AG04450 (cell line): ENCODE results near the gene MEIKIN. TPM values are rescaled to one million over a fixed set of nuclear protein-coding genes. Genes with fewer than 3 reads are reported as not detected.

Experiments used
- CTCF ChIA-PET: fragments of 300-600, 350-600 bp; formaldehyde crosslinking; extraction: SDS; loops from one replicate; lab custom pipeline; 2022; ENCODE audit warnings: antibody characterized with exemption, inconsistent platforms; lab: Charles Lee
- POLR2A ChIA-PET: fragments of 350-600 bp; formaldehyde crosslinking; extraction: SDS; loops from one replicate; lab custom pipeline; 2021; ENCODE audit warnings: antibody characterized with exemption, inconsistent platforms; lab: Yijun Ruan, JAX
- DNase-seq: peaks from one replicate; pipeline ENCODE4 v3.0.0-alpha.2; 2011; ENCODE audit warnings: low read depth, low spot score
- H3K27ac ChIP-seq: one replicate; pipeline ENCODE4 v1.5.1; 2012; ENCODE audit warnings: low read depth, low read length, control low read depth
- H3K27me3 ChIP-seq: one replicate; pipeline ENCODE4 v1.6.0; 2012; ENCODE audit warnings: low read length; ENCODE audit not compliant: control insufficient read depth, insufficient read depth
- H3K4me3 ChIP-seq: 2 replicates; pipeline ENCODE4 v1.5.1; 2011; ENCODE audit warnings: mild to moderate bottlenecking, low read depth, low read length, control low read depth
- H3K9me3 ChIP-seq: 2 replicates; pipeline ENCODE4 v1.5.1; 2012; ENCODE audit warnings: low read length; ENCODE audit not compliant: control insufficient read depth, insufficient read depth
- CTCF ChIP-seq: IDR thresholded peaks from 2 replicates; pipeline ENCODE4 v1.5.1; 2011; ENCODE audit warnings: low read depth, low read length, control low read depth, inconsistent platforms
- polyA plus RNA-seq: library from polyadenylated mRNA; depleted of rRNA; stranded (reverse); fragments of >200 nt; gene quantifications from 2 replicates; pipeline ENCODE4 v1.2.3, GENCODE V29; 2011

Gene MEIKIN
- polyA plus RNA-seq, 1 experiment = not detected

- no peak for DNase-seq
- Histone ChIP-seq H3K4me3 (no peak overlapping the region), H3K9me3 (peaks cover 6% of the 10 kb centered on the region; the same call in 1 of the 2 replicates), H3K27me3 (no peaks in the 10 kb centered on the region), H3K27ac (no peak overlapping the region)
- ChIA-PET CTCF (no interaction called here), POLR2A (interaction anchor here (0.6 kb wide), 1 partner anchor 47 kb away, joined by 4 read pairs; no protein-coding TSS in a partner anchor)
- TF ChIP-seq CTCF = no peak
Observed at GRCh38 chr5:131767891-131768290, 177.6 kb downstream of the MEIKIN start.

GRCh38 chr5:131766689-131767088, 178.8 kb downstream of the MEIKIN start:
- POLR2A ChIA-PET = no interaction called here

GRCh38 chr5:131765261-131765660, 180.2 kb downstream of the MEIKIN start:
- no peak for TF ChIP-seq CTCF
- Histone ChIP-seq H3K27ac (no peak overlapping the region), H3K9me3 (peaks cover 6% of the 10 kb centered on the region; the same call in 1 of the 2 replicates), H3K27me3 (no peaks in the 10 kb centered on the region), H3K4me3 (no peak overlapping the region)
- POLR2A ChIA-PET = no interaction called here
- no peak for DNase-seq
- CTCF ChIA-PET = no interaction called here

More at GRCh38 chr5:131766689-131767088, 178.8 kb downstream of the MEIKIN start:
- peaks cover 6% of the 10 kb centered on the region; the same call in 1 of the 2 replicates for H3K9me3 ChIP-seq
- no peak overlapping the region for H3K4me3 ChIP-seq
- CTCF ChIA-PET = no interaction called here
- TF ChIP-seq CTCF = no peak
- no peak overlapping the region for H3K27ac ChIP-seq
- no peaks in the 10 kb centered on the region for H3K27me3 ChIP-seq
- no peak for DNase-seq

GRCh38 chr5:131763968-131764367, 181.5 kb downstream of the MEIKIN start:
- ChIA-PET POLR2A (no interaction called here), CTCF (no interaction called here)
- Histone ChIP-seq H3K9me3 (peaks cover 6% of the 10 kb centered on the region; the same call in 1 of the 2 replicates), H3K4me3 (no peak overlapping the region), H3K27me3 (no peaks in the 10 kb centered on the region), H3K27ac (no peak overlapping the region)
- no peak for TF ChIP-seq CTCF
- DNase-seq = no peak

- Histone ChIP-seq H3K9me3 (peaks cover 6% of the 10 kb centered on the region; the same call in 1 of the 2 replicates), H3K4me3 (no peak overlapping the region), H3K27ac (no peak overlapping the region), H3K27me3 (no peaks in the 10 kb centered on the region)
- no peak for DNase-seq
- CTCF ChIA-PET = no interaction called here
- TF ChIP-seq CTCF = no peak
- POLR2A ChIA-PET = no interaction called here
Observed at GRCh38 chr5:131760793-131761192, 184.7 kb downstream of the MEIKIN start.
